Neuronal stem cell (in vitro differentiated cells): ENCODE measurements around the gene PRELID3B.
A peak's percentile ranks its signal among the peaks of the same experiment; 100 is the strongest.
"Not testable (repeated sequence)": the region's sequence is repeated elsewhere in the genome, so short reads cannot be mapped to it uniquely, and the experiment has no call there.

ENCODE experiments used
- DNase-seq: peaks from one replicate; pipeline ENCODE4 v3.0.0-alpha.2; 2013; ENCODE audit warnings: low spot score
- H2AFZ ChIP-seq: one replicate; pipeline ENCODE4 v1.6.1; 2013; ENCODE audit warnings: mild to moderate bottlenecking, low read length, inconsistent platforms
- H2AK5ac ChIP-seq: 2 replicates; pipeline ENCODE4 v1.6.1; 2013; ENCODE audit warnings: low read depth, mild to moderate bottlenecking, inconsistent platforms, low read length, moderate library complexity, mixed read lengths
- H2BK120ac ChIP-seq: 2 replicates; pipeline ENCODE4 v1.6.1; 2013; ENCODE audit warnings: low read depth, mild to moderate bottlenecking, inconsistent platforms, low read length, moderate library complexity, mixed read lengths
- H2BK12ac ChIP-seq: one replicate; pipeline ENCODE4 v1.6.1; 2013; ENCODE audit warnings: low read length, inconsistent platforms
- H2BK15ac ChIP-seq: 2 replicates; pipeline ENCODE4 v1.6.1; 2013; ENCODE audit warnings: mild to moderate bottlenecking, low read length, inconsistent platforms, mixed read lengths
- H2BK5ac ChIP-seq: one replicate; pipeline ENCODE4 v1.6.1; 2013; ENCODE audit warnings: inconsistent platforms, mild to moderate bottlenecking, low read length, moderate library complexity
- H3K14ac ChIP-seq: one replicate; pipeline ENCODE4 v1.6.1; 2013; ENCODE audit warnings: low read length, inconsistent platforms
- H3K18ac ChIP-seq: 2 replicates; pipeline ENCODE4 v1.6.1; 2013; ENCODE audit warnings: low read length, inconsistent platforms
- H3K23ac ChIP-seq: 2 replicates; pipeline ENCODE4 v1.6.1; 2013; ENCODE audit warnings: low read depth, mild to moderate bottlenecking, mixed read lengths, low read length, inconsistent platforms; ENCODE audit not compliant: poor library complexity
- H3K27ac ChIP-seq: replicated peaks from 3 replicates; pipeline ENCODE4 v1.5.1; 2013; ENCODE audit warnings: low read length, inconsistent platforms
- H3K27me3 ChIP-seq, 3 experiments: 2 replicates each; pipeline ENCODE4 v1.6.1; 2013; ENCODE audit warnings: low read length in 3 of 3, mild to moderate bottlenecking in 2 of 3, inconsistent platforms in 1 of 3, low read depth in 1 of 3, mixed read lengths in 1 of 3, moderate library complexity in 1 of 3; ENCODE audit not compliant: control insufficient read depth in 3 of 3, insufficient read depth in 3 of 3
- H3K36me3 ChIP-seq, 2 donors: replicated peaks in 1 of 2; 2 replicates each; pipeline ENCODE4 v1.6.1; 2013; ENCODE audit warnings: low read length in 2 of 2; ENCODE audit not compliant: control insufficient read depth in 2 of 2, insufficient read depth in 2 of 2
- H3K4ac ChIP-seq: 2 replicates; pipeline ENCODE4 v1.6.1; 2013; ENCODE audit warnings: inconsistent platforms, mild to moderate bottlenecking, low read length, moderate library complexity
- H3K4me1 ChIP-seq, 2 donors: 1 replicate in 1 of 2; 2 replicates in 1 of 2; pipeline ENCODE4 v1.6.1; 2013; ENCODE audit warnings: low read length in 2 of 2, low read depth in 1 of 2; ENCODE audit not compliant: control insufficient read depth in 2 of 2, insufficient read depth in 1 of 2
- H3K4me2 ChIP-seq: one replicate; pipeline ENCODE4 v1.6.1; 2013; ENCODE audit warnings: mild to moderate bottlenecking, low read length, inconsistent platforms; ENCODE audit not compliant: insufficient read depth, poor library complexity, severe bottlenecking
- H3K4me3 ChIP-seq, 2 donors: 2 replicates each; pipeline ENCODE4 v1.5.1; 2013; ENCODE audit warnings: low read length in 2 of 2, mild to moderate bottlenecking in 2 of 2, inconsistent platforms in 1 of 2, moderate library complexity in 1 of 2
- H3K79me1 ChIP-seq: one replicate; pipeline ENCODE4 v1.6.1; 2013; ENCODE audit warnings: low read depth, mild to moderate bottlenecking, inconsistent platforms, low read length, moderate library complexity
- H3K9ac ChIP-seq: one replicate; pipeline ENCODE4 v1.6.1; 2013; ENCODE audit warnings: mild to moderate bottlenecking, low read depth, low read length, inconsistent platforms; ENCODE audit not compliant: poor library complexity
- H3K9me3 ChIP-seq, 2 donors: replicated peaks in 1 of 2; 2 replicates each; pipeline versions ENCODE3 to v1.6.1; 2013; ENCODE audit warnings: low read length in 2 of 2, mild to moderate bottlenecking in 2 of 2, inconsistent platforms in 1 of 2, low read depth in 1 of 2, mixed read lengths in 1 of 2, moderate library complexity in 1 of 2; ENCODE audit not compliant: control insufficient read depth in 2 of 2, insufficient read depth in 1 of 2
- H4K8ac ChIP-seq: one replicate; pipeline ENCODE4 v1.6.1; 2013; ENCODE audit warnings: low read depth, mild to moderate bottlenecking, inconsistent platforms, low read length, moderate library complexity
- H4K91ac ChIP-seq: one replicate; pipeline ENCODE4 v1.6.1; 2013; ENCODE audit warnings: low read length, low read depth, mild to moderate bottlenecking, inconsistent platforms; ENCODE audit not compliant: poor library complexity
- WGBS, 2 donors: extraction: QIAGEN DNeasy Blood & Tissue Kit; methylation state at CpG; one replicate each; pipeline ENCODE4 v1.1.7; 2013; ENCODE audit warnings: missing lambda C conversion rate in 2 of 2, mixed read lengths in 1 of 2; ENCODE audit not compliant: insufficient read length in 2 of 2, insufficient replicate concordance in 1 of 2; ENCODE audit errors: extremely low coverage in 2 of 2; 5-methylcytosine and 5-hydroxymethylcytosine counted together

The PRELID3B gene

GRCh38 chr20:59013031-59013951, 29.3 kb downstream of the PRELID3B start:
- Histone ChIP-seq H3K14ac (no peak overlapping the region), H2BK15ac (no peak overlapping the region), H3K36me3 (no peaks in the 10 kb centered on the region), H3K4me3 (no peak overlapping the region), H4K91ac (no peak overlapping the region), H2AFZ (no peak overlapping the region), H3K9me3 (no peaks in the 10 kb centered on the region), H4K8ac (no peak overlapping the region), H2BK12ac (no peak overlapping the region), H2BK120ac (no peak overlapping the region), H3K4me1 (peaks cover 4 to 12% of the 10 kb centered on the region in 2 donors), H3K27ac (no peak overlapping the region), H3K18ac (no peak overlapping the region), H3K4ac (no peak overlapping the region), H3K79me1 (no peaks in the 10 kb centered on the region), H3K4me2 (no peak overlapping the region), H3K27me3 (no peaks in the 10 kb centered on the region), H2AK5ac (no peak overlapping the region), H3K9ac (no peak overlapping the region), H2BK5ac (no peak overlapping the region), H3K23ac (no peak overlapping the region)
- DNase-seq = no peak
- WGBS, 2 donors = no CpG with 5 or more reads among the region's 17 CpGs

DNA sequence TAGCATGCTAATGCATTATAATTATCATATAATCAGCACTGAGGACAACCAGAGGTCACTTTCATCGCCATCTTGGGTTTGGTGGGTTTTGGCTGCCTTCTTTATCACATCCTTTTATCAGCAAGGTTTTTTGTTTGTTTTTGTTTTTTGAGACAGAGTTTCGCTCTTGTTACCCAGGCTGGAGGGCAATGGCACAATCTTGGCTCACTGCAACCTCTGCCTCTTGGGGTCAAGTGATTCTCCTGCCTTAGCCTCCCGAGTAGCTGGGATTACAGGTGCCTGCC, 30.8 kb downstream of the PRELID3B start:
- not testable (repeated sequence) for H2BK12ac ChIP-seq, DNase-seq, H3K4ac ChIP-seq, H3K27me3 ChIP-seq, H3K14ac ChIP-seq, H3K18ac ChIP-seq, H4K91ac ChIP-seq, H3K36me3 ChIP-seq, H3K4me2 ChIP-seq, H2AFZ ChIP-seq, H2BK15ac ChIP-seq, H3K23ac ChIP-seq, H3K79me1 ChIP-seq, H3K9me3 ChIP-seq, H3K9ac ChIP-seq, H4K8ac ChIP-seq, H3K27ac ChIP-seq, H2AK5ac ChIP-seq, H3K4me3 ChIP-seq, H2BK120ac ChIP-seq, H2BK5ac ChIP-seq
- no CpG with 5 or more reads among the region's 3 CpGs for WGBS, 2 donors
- H3K4me1 ChIP-seq = peaks cover 7 to 12% of the 10 kb centered on the region in 2 donors

- Histone ChIP-seq H3K27ac (no peak overlapping the region), H4K8ac (no peak overlapping the region), H2BK120ac (no peak overlapping the region), H4K91ac (no peak overlapping the region), H2BK12ac (no peak overlapping the region), H3K27me3 (no peaks in the 10 kb centered on the region), H2AK5ac (no peak overlapping the region), H3K14ac (no peak overlapping the region), H3K4me1 (peaks cover 10 to 12% of the 10 kb centered on the region in 2 donors), H3K36me3 (no peaks in the 10 kb centered on the region), H3K9me3 (no peaks in the 10 kb centered on the region), H3K79me1 (peaks cover 3% of the 10 kb centered on the region), H2BK15ac (no peak overlapping the region), H2AFZ (peak overlapping the region; percentile 82), H3K23ac (no peak overlapping the region), H3K18ac (peak overlapping the region; percentile 0), H3K9ac (no peak overlapping the region), H3K4me3 (no peak overlapping the region), H3K4ac (no peak overlapping the region), H2BK5ac (no peak overlapping the region), H3K4me2 (no peak overlapping the region)
- no CpG with 5 or more reads among the region's 17 CpGs for WGBS, 2 donors
- no peak for DNase-seq
These were observed 31.4 kb downstream of the PRELID3B start for GRCh38 chr20:59010995-59011873.
